Right lobe of liver (tissue), 6 donors: Measurements from ENCODE around the gene PIGL. TPM values are rescaled to one million over a fixed set of nuclear protein-coding genes. Genes with fewer than 3 reads are reported as not detected.
A peak's percentile ranks its signal among the peaks of the same experiment; 100 is the strongest.
"Not testable (repeated sequence)": the region's sequence is repeated elsewhere in the genome, so short reads cannot be mapped to it uniquely, and the experiment has no call there.

Experiments used
- ATAC-seq, 4 donors: fragments of 200-7000 bp; cut with Tn5 transposase; one replicate each; pipeline ENCODE4 v1.9.1; 2020; ENCODE audit warnings: mild to moderate bottlenecking in 4 of 4, moderate library complexity in 4 of 4
- DNase-seq, 3 donors: peaks; one replicate each; pipeline ENCODE4 v3.0.0-alpha.2; 2020
- H3K27ac ChIP-seq, 3 donors: fragments of 200-600 bp; one replicate each; pipeline ENCODE4 v1.8.0; 2022
- H3K27me3 ChIP-seq, 2 donors: fragments of 200-600 bp; one replicate each; pipeline ENCODE4 v1.8.0; 2022
- H3K36me3 ChIP-seq, 4 donors: fragments of 200-600 bp; sonication (generic) in 1 of 4; one replicate each; pipeline versions ENCODE4 v1.5.1 to v1.8.0; 2017 to 2022; ENCODE audit warnings: control low read depth in 1 of 4
- H3K4me1 ChIP-seq, 4 donors: fragments of 200-600 bp; sonication (generic) in 1 of 4; one replicate each; pipeline versions ENCODE4 v1.5.1 to v1.8.0; 2017 to 2022; ENCODE audit warnings: control low read depth in 1 of 4
- H3K4me3 ChIP-seq, 3 donors: fragments of 200-600 bp; one replicate each; pipeline ENCODE4 v1.8.0; 2022
- H3K9me3 ChIP-seq, 4 donors: fragments of 200-600 bp; sonication (generic) in 1 of 4; one replicate each; pipeline versions ENCODE4 v1.5.1 to v1.8.0; 2017 to 2022; ENCODE audit warnings: control low read depth in 1 of 4
- CTCF ChIP-seq, 4 donors: fragments of 200-600 bp in 3 of 4; fragments of 450-650 bp in 1 of 4; IDR thresholded peaks; one replicate each; pipeline versions ENCODE4 v1.5.1 to v1.8.0; 2016 to 2022; ENCODE audit warnings: antibody characterized with exemption in 4 of 4, mild to moderate bottlenecking in 2 of 4
- POLR2A ChIP-seq: fragments of 450-650 bp; IDR thresholded peaks from one replicate; pipeline ENCODE4 v1.6.1; 2017; ENCODE audit warnings: antibody characterized with exemption, mild to moderate bottlenecking
- WGBS: methylation state at CpG from one replicate; pipeline ENCODE4 v1.1.6; 2018; ENCODE audit warnings: low coverage, low lambda C conversion rate; ENCODE audit not compliant: insufficient coverage; ENCODE audit errors: missing lambda C conversion rate; 5-methylcytosine and 5-hydroxymethylcytosine counted together
- intact Hi-C, 2 donors: fragments of 100-400 bp; cut with DNase I; formaldehyde crosslinking; loops; one replicate each; pipeline versions ENCODE4 v1.11.2 to v1.14.1; 2022
- total RNA-seq, 6 experiments: library from RNA; depleted of rRNA in 2 of 6; stranded (reverse); fragments of >200 nt in 2 of 6; fragmentation: NEBNext Ultra II Directional in 3 of 6; extraction: Animal tissue kit (Norgen Biotek cat#: 25700) in 3 of 6; gene quantifications; one replicate each; pipeline versions ENCODE4 v1.1.0 to v1.2.4, GENCODE V29; 2016 to 2023
- donor health status: DM: no; HTN: yes; CAD: no.
- donor health status: DM: no; HTN: no; CAD: no.
- donor health status: DM: no; HTN: no; CAD: no.
- donor health status: DM: no; HTN: yes; CAD: no.
- donor health status: DM: no; HTN: yes; CAD: no.

PIGL gene
- total RNA-seq, 6 experiments from 2014 or later, result 8.5 to 29.7 (median 14.9) TPM

GRCh38 chr17:16215965-16216316 lies 1.1 kb upstream of the PIGL start:
- peak overlapping the region; percentile 95 to 98 (median 97) for H3K4me3 ChIP-seq
- H3K36me3 ChIP-seq, result no peaks in the 10 kb centered on the region
- H3K27ac ChIP-seq, result peak overlapping the region; percentile 94 to 98 (median 96)
- ATAC-seq, result peak in 3 of 4 donors; percentile 7 to 29 (median 8)
- no peaks in the 10 kb centered on the region for H3K27me3 ChIP-seq
- intact Hi-C loops, result no loop called here
- no peak for TF ChIP-seq CTCF (IDR thresholded peaks at IDR 0.05)
- TF ChIP-seq POLR2A, result no peak
- 28% methylated on average over 9 of the region's 22 CpGs for WGBS
- H3K9me3 ChIP-seq, result no peaks in the 10 kb centered on the region
- peaks cover 0 to 35% (median 15%) of the 10 kb centered on the region in 4 donors for H3K4me1 ChIP-seq
- DNase-seq, result no peak

GRCh38 chr17:16216341-16217001 lies 539 bp upstream of the PIGL start:
- H3K4me1 ChIP-seq, result peaks cover 0 to 35% (median 15%) of the 10 kb centered on the region in 4 donors
- H3K36me3 ChIP-seq, H3K9me3 ChIP-seq, ATAC-seq, DNase-seq, H3K27me3 ChIP-seq, intact Hi-C loops: not testable (repeated sequence)
- peak overlapping the region; percentile 94 to 98 (median 96) for H3K27ac ChIP-seq
- H3K4me3 ChIP-seq, result peak overlapping the region; percentile 95 to 98 (median 97)
- WGBS, result 77% methylated on average over 28 of the region's 38 CpGs

GRCh38 chr17:16222406-16222805 lies 5.4 kb downstream of the PIGL start:
- DNase-seq, result no peak
- H3K27me3 ChIP-seq, result no peaks in the 10 kb centered on the region
- no peaks in the 10 kb centered on the region for H3K9me3 ChIP-seq
- no peak for TF ChIP-seq POLR2A
- no peak for ATAC-seq
- H3K4me3 ChIP-seq, result no peak overlapping the region
- H3K36me3 ChIP-seq, result no peaks in the 10 kb centered on the region
- no peak overlapping the region for H3K27ac ChIP-seq
- intact Hi-C loops, result no loop called here
- WGBS, result 94% methylated on average over 3 of the region's 3 CpGs
- H3K4me1 ChIP-seq, result peaks cover 0 to 10% (median 0%) of the 10 kb centered on the region in 4 donors

GRCh38 chr17:16229912-16230561 lies 13.0 kb downstream of the PIGL start:
- H3K36me3 ChIP-seq, intact Hi-C loops, H3K4me3 ChIP-seq, H3K9me3 ChIP-seq, DNase-seq, H3K27ac ChIP-seq, ATAC-seq, H3K27me3 ChIP-seq, H3K4me1 ChIP-seq: not testable (repeated sequence)
- 82% methylated on average over 5 of the region's 8 CpGs for whole genome bisulfite sequencing

GRCh38 chr17:16232391-16232790 lies 15.4 kb downstream of the PIGL start:
- Histone ChIP-seq H3K27ac (no peak overlapping the region), H3K4me3 (no peak overlapping the region), H3K36me3 (no peaks in the 10 kb centered on the region), H3K27me3 (no peaks in the 10 kb centered on the region), H3K9me3 (no peaks in the 10 kb centered on the region), H3K4me1 (no peaks in the 10 kb centered on the region)
- 100% methylated on average over 1 of the region's 1 CpG for WGBS
- intact Hi-C loops, result no loop called here
- DNase-seq (no peak), ATAC-seq (no peak)
- TF ChIP-seq POLR2A, result no peak
- TF ChIP-seq CTCF (IDR thresholded peaks at IDR 0.05), result no peak

GRCh38 chr17:16239931-16240330 lies 22.9 kb downstream of the PIGL start:
- intact Hi-C loops, result no loop called here

More at GRCh38 chr17:16239931-16240330, 22.9 kb downstream of the PIGL start:
- Histone ChIP-seq H3K36me3 (no peaks in the 10 kb centered on the region), H3K4me3 (no peak overlapping the region), H3K4me1 (no peaks in the 10 kb centered on the region), H3K9me3 (no peaks in the 10 kb centered on the region), H3K27me3 (no peaks in the 10 kb centered on the region), H3K27ac (no peak overlapping the region)
- DNase-seq (no peak), ATAC-seq (no peak)
- TF ChIP-seq CTCF (IDR thresholded peaks at IDR 0.05), result no peak
- no peak for TF ChIP-seq POLR2A
- 100% methylated on average over 3 of the region's 3 CpGs for WGBS
